HG03342 (cell line): Measurements from ENCODE around the gene OR51L1.
"Not testable (repeated sequence)": the region's sequence is repeated elsewhere in the genome, so short reads cannot be mapped to it uniquely, and the experiment has no call there.

ENCODE experiments used
- ATAC-seq: cut with Tn5 transposase; IDR thresholded peaks from one replicate; pipeline ENCODE4 v1.9.1; 2021; ENCODE audit warnings: mild to moderate bottlenecking, moderate library complexity; ENCODE audit not compliant: unreplicated experiment

The OR51L1 gene, protein sequence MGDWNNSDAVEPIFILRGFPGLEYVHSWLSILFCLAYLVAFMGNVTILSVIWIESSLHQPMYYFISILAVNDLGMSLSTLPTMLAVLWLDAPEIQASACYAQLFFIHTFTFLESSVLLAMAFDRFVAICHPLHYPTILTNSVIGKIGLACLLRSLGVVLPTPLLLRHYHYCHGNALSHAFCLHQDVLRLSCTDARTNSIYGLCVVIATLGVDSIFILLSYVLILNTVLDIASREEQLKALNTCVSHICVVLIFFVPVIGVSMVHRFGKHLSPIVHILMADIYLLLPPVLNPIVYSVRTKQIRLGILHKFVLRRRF

DNA sequence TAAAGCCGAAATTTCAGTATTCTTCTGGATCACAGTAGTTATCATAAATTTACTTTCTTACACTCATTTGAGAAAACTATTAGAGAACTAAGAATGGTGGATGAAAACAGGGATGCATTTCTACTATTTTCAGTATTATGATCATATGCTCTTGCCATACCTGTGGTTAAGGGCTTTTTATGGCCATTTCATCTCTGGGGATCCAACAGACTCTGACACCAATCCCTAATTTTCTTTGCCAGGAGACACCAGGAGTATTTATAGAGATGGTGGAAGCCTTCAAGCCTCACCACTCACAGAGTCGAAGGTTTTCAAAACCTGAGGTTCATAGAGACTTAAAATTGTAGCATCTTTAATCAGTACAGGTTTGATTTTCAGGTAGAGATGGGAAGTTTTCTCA lies at the start of gene OR51L1:
Gene OR51L1, plus strand, starts transcription at position 301 of the 400 bp plus-strand sequence. CDS start 4,132 bp downstream, outside the sequence.
- no peak for ATAC-seq

DNA sequence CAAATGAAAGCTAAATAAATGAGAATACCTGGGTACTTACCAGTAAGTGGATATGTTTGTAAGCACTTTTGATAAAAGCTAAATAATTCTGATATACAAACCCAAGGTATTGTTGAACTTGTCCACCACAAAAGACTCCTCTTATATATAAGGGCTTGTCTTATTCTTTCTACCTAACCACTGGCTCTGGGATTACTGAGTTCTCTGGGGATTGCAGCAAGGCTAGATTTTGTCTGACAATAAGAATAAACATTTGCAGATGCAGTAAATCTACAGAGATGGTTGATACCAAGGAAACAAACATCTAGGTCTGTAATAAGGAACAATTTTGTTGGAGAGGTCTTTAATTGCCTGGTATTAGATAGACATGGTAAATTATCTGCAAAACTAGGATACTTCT lies 47.1 kb upstream of the OR51L1 start, which contains the start of gene OR51A4:
Gene OR51A4, minus strand, starts transcription at position 101 of the 400 bp plus-strand sequence. CDS start 505 bp downstream, outside the sequence.
- ATAC-seq = no peak

DNA sequence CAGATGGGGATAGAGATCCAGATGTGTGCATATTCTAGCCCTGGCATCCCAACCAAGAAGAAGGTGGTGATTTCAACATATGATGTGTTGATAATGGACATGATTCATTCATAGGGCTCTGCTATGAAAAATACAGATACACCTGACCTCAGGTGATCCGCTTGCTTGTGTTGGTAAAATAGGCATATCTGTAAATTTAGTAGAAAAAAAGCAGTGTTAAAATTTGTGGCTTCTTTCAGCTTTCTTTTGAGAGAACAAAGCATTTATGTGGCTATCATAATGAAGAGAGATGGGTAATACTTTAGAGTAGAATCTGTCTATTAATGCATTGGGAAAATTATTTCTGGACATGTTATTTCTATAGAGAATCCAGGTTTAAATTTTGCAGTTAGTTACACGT lies 39.0 kb upstream of the OR51L1 start, which contains the start of gene OR51A2:
Gene OR51A2, minus strand, starts transcription at position 101 of the 400 bp plus-strand sequence. Its CDS starts 0 bp downstream, at position 101.
- ATAC-seq = not testable (repeated sequence)

DNA sequence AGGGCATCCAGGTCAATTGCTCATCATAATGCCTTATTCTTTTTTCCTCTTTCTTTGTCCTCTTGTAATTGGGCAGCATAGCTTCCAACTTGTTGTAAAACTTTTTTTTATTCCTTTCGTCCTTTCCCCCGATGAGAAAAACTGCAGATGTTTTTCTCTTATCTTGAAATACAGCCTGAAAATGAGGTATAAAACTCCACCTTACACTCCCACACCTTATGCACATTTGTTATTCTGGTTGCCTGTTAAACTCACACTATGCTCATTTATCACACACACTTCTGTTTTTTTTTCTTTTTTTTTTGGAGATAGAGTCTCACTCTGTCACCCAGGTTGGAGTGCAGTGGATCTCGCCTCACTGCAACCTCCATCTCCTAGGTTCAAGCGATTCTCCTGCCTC lies 37.3 kb upstream of the OR51L1 start:
- ATAC-seq = no peak

DNA sequence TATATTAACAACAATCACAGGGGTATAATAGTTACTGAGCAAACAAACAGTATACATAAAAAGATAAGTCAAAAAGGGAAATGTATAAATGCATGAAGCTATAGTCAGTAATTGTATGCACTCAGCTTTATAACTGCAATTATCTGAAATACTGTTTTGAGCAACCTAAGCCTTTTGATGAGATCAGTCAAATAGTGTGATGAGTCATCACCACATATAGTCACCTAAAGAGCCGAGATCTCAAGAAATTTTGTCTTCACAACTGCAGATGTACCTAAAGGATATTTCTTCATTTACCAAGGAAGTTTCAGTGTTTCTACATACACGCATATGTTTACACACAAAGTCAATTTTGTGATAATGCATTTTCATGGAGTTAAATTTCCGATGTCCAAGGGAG lies 33.8 kb upstream of the OR51L1 start:
- no peak for ATAC-seq

DNA sequence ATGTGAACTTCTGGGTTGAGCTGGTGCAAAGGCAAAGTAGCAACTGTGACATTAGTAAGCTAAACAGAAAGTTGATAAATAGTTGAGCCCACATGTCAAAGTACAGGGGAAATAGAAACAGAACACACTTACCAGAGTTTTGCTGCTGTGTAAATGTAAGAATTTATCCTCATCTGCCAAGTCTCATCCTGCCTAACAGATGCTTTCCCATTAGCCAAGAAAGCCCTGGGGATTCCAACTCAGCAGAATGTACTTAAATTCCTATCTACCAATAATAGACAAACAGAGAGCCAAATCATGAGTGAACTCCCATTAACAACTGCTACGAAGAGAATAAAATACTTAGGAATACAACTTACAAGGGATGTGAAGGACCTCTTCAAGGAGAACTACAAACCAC lies 31.8 kb upstream of the OR51L1 start:
- no peak for ATAC-seq

DNA sequence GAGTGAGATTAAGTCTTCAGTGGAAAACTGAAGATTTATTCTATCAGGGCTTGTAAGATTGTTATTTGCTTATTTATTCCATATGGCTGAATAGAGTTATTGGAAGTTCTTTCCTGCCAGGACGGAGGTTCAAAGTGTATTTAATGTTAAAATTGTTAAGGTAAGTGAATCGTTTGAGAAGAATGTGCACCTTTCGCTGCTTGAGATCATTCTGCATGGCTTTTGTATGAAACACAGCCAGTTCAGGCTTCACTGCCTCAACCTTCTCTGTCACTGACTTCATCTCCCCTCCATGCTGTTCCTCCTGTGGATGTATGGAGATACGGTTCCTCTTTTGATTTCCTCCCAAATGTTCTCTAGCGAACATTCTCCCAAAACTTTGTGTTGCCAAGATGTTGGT lies 19.2 kb upstream of the OR51L1 start:
- no peak for ATAC-seq

DNA sequence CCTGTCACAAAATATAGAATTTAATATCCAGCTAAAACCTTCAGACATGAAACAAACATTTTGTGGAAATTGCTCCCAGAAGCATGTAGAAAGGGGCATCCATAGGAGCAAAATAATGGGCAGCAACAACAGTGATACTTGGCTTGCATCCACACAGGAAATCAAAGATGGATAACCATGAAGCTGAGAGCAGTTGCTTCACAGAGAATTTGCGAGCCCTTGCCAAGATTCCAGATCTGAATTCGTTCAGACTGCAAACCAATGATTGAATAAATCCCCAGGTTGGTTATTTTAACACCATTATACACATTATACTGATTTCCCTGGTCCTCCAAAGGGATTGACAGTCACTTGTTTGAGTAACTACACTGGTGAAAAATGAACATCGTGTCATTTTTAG lies 15.6 kb upstream of the OR51L1 start:
- ATAC-seq = no peak

DNA sequence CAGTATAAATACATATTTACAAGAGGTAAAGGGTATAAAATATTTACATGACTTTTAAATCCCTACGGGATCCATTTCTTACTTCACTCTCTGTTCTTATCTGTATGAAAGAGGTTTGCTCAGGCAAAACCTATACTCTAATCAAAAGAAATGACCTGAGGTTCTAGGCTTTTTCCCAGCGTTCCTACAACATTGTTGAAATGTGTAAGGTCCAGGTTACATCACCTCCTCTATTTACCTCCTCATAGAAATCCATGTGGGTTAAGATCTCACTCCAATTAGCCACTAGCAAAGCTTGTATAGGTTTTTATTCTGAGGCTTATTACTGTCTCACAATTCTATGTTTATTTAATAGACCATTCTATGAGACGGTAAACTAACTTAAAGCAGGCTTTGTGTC lies 12.0 kb upstream of the OR51L1 start:
- no peak for ATAC-seq

DNA sequence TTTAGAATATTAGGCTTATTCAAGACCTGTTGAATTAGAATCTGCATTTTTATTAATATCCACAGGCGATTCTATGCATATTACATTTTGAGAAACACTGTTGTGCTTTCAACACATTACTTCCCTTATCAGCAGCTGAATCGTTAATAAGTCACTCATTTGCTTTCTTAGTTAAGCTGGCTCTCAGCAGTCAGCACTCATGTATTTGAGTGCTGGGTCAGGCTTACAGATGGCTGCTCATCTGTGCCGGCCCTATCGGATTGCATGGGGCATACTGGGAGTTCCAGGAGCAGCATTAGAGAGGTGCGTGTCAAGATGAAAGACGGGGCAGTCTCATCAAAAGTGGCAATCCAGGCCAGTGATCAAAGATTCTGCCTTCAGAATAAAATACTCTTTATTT lies 10.8 kb upstream of the OR51L1 start:
- ATAC-seq = no peak

DNA sequence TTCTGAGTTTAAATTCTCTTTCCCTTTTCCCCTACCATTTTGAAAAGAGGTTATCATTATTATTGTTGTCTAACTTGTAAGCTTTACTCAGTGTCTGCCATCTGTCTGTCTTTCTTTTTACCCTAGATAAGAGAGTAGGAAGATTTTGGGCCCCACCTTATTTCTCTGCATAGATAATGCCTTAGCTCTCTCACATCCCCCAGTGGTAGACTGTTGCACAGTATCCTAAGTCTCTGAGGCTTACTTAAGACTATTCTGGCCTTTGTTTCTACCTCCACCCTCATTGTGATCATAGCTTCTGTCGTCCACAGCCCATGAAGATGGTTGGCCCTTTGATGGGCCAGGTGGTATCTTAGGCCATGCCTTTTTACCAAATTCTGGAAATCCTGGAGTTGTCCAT lies 3.6 kb upstream of the OR51L1 start:
- no peak for ATAC-seq

DNA sequence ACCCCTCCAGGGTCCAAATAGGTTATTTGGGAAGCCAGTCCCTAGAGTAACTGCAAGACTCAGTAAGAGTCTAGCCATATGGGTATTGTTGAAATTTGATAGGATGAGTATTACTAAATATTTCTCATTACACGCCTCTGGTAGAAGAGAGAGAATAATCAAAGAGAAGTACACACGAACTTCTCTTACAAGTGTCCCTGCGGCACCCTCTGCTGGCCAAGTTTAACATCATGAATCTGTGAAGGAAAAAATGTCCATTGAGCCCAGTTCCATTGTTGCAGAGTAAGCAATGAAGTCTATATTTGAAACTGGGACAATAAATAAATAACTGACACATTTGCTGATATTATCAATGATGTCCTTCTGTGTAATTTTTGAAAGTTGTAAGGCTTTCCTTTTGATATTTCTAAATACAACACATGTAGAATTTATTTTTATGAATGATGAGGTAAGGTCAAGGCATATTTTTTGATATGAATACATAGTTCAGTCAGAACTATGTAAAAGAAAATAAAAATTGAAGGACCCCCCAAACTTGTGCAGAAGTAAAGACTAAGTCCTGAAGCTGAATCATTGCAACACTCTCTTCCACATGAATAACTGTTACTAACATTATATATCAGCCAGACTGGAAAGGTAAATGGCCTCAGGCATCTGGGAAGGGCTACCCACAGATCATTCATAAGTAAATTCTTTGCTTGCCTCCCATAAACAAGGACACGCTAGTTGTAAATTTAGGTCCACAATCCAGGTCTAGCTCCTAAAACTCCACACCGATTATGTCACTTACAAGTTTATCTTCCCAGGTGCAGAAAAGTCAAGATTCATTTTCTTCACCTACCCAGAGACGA lies 10.0 kb downstream of the OR51L1 start:
- ATAC-seq = no peak

DNA sequence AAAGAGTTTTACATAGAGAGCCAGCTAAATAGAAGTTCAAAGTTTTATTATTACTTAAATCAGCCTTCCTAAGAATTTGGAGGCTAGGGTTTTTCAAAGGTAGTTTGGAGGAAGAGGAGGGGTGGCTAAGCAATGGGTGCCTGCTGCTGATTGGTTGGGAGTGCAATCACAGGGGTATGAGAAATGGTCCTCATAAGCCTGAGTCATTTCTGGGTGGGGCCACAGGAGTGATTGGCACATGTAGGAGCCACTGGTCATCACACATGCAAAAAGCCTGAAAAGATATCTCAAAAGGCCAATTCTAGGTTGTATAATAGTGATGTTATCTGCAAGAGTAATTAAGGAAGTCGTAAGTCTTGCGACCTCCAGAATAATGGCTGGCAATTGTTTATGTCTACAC lies 12.9 kb downstream of the OR51L1 start:
- ATAC-seq = no peak

DNA sequence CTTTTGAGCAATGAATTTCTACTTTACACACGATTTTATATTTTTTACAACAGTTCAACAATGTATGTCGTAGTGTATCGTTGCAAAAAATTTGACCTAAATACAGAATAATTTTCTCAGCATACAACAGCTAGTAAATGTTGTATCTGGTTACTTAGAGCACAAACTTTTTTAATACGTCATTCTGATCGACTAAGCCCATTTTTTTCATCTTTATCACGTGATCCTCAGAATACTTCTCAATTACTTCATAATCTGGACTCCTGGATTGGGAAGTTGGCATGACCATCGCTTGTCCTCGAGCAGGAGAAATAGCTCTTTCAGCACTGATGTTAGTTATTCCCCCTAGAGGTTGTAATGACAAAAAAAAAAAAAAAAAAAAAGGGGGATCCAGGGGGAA lies 16.6 kb downstream of the OR51L1 start:
- ATAC-seq = no peak

DNA sequence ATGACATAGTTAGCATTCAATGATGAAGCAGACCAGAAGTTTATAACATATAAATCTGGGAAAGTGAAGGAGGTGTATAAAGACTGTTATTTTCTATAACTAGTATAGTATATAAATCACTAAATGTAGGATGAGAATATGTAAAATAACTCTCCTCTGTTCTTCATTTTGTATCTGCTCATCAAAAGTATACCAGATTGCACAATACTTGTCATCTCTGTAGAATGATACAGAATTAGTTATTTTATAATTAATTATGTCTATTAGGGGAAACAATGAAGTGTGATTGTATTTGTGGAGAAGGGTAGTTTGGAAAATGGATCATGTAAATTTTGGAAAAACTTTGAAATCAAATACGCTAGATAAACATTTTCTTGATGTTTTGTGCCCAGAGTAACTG lies 18.4 kb downstream of the OR51L1 start:
- no peak for ATAC-seq

DNA sequence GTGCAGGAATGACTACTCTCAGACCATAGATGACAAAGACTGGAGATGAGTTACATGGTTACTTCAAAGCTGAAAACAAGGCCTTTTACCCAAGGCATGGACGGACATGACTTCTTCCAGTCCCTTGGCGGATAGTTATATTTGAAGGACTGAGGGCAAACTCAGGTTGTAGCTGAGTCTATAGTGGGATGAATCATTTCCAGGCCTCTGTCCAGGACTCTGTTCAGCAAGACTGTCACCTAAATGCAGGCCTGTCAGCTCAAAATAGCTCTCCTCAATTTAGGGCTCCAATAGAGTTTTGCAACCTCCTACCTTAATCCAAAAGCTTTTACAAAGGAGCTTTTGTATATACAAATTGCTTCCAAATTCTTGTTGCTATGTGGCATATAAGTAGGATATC lies 27.3 kb downstream of the OR51L1 start:
- no peak for ATAC-seq

DNA sequence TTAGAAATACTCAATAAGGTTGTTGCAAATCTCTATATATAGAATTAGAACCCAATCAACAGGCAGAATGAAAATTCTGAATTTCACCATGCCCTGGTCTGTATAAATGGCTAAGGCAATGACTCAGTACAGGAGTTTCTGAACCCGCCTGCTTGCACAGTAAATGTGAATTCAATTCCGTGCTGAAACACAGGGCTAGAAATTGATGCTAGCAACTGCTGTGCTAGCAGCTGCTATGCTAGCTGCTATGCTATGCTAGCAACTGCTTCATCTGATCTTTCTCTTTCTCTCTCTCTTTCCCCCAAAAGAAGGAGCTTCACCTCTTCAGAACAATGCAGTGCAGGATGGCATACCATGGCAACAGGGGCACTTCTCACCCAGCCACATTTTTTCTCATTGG lies 42.0 kb downstream of the OR51L1 start:
- no peak for ATAC-seq

DNA sequence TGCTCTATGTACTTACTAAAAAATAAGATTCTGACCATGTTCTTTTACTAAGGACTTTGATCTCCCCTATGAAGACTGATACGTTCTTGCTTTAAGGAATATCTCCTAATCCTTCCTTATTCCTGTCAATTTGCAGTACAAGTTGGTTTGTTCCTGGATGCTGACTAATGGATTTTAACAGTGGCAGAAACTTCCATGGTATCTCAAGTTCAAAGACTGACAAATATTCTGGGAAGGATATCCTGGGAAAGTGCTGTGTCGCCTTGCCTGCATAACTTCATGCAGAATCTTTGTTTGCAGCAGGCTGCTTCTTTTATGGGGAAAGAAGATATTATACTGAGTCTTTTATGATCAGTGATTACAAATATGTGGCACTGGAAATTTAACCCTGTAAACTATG lies 43.3 kb downstream of the OR51L1 start:
- no peak for ATAC-seq

DNA sequence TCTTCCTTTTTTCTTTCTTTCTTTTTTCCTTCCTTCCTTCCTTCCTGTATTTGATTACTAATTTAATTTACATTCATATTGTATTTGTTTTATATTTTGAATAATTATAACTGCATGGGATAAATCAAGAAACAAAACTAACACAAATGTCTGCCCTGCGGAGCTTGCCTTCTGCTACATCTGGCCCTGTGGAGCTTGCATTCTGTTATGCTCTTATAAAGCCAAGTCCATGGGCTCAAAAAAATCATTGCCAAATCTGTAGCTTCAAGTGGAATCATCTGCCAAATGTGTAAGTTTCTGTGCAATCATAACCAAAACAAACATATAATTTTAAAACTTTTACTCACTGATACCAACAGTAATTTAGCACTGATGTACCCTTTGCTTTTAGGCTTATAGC lies 43.7 kb downstream of the OR51L1 start:
- no peak for ATAC-seq

DNA sequence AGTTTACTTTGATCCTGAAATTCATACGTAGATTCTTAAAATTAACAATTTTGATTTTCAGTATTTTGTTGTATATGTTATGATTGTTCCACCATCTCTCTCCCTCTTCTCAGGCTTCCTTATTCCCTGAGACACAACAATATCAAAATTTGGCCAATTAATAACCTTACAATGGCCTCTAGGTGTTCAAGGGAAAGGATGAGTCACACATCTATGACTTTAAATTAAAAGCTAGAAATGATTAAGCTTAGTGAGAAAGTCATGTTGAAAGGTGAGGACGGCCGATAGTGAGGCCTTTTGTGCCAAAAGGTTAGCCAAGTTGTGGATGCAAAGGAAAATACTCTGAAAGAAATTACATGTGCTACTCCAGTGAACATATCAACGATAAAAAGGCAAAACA lies 46.2 kb downstream of the OR51L1 start:
- no peak for ATAC-seq

DNA sequence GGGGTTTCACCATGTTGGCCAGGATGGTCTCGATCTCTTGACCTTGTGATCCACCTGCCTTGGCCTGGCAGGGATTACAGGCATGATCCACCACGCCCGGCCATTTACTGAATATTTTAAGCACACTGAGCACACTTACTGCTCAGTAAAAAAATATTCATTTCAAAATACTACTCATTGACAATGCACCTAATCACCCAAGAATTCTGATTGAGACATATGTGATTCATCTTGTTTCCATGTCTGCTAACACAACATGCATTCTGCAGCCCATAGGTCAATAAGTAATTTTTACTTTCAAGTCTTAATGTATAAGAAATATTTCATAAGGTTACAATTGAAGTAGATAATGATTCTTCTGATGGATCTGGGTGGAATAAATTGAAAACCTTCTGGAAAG lies 47.4 kb downstream of the OR51L1 start:
- ATAC-seq = no peak

DNA sequence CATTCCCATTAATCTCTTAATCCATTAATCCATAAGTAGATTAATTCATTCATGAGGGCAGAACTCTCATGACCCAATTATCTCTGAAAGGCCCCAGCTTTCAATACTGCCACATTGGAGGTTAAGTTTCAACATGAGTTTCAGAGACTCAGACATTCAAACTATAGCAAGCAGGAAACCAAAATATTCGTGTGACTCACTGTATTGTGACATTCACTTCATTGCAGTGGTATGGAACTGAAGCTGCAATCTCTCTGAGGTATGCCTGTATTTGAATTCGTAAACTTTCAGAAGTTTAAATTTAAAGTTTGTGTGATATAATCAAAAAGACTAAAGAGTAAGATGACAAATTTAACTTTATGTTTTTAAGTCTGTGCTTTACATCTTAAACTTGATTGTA lies 48.7 kb downstream of the OR51L1 start:
- ATAC-seq = no peak
